A549 treated with RU486 at 1 μM for 4 hours (cell line): ENCODE results near the gene MRPL3. TPM values are rescaled to one million over a fixed set of nuclear protein-coding genes. Genes with fewer than 3 reads are reported as not detected.

Experiments used
- total RNA-seq: library from RNA; stranded (reverse); fragments of 200-300 nt; extraction: Qiagen RNA extraction; gene quantifications from 5 replicates; pipeline ENCODE4 v1.2.3, GENCODE V29; 2022; ENCODE audit warnings: low read depth

The MRPL3 gene
- 82.9 to 109 TPM (median 94.0 TPM) in 5 replicates for total RNA-seq

DNA sequence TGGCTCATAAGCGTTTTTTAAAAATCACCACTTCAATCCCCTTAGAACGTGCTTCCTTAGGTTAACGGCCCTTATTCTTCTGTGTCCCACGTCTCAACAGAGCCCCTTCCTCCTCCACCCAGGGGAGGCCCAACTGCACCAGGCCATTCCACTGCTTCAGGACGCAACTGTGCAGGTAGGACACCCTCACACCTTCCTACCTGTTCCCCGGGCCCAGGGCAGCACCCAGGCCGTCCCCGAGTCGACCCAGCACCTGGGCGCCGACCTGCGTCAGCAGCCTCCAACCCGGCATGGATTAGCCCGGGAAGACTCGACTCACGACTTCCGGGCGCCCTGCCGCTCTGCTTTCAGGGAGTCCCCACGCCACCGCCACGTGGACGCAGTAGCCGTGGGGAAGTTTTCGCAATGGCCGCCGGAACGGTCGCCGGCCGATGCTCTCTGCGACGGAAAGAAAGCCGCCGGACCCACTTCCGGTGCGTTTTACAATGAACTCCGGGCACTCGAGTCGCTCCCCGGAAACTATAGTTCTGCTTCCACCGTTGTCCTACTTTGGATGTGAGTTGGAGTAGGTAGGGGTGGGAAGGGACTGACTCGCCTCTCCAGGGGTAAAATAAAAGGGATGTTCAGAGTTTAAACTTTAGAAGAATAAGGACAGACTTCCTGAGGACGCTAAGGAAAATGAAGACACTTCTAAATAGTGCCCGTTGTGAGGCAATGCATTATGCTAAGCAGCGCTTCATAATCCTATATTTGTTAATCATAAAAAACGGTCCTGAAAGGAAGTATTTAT lies at the start of gene MRPL3:
TSS of gene MRPL3 (minus strand) at position 442 of the 790 bp plus-strand sequence. CDS start at position 292, 150 bp downstream.

Other genes starting within 250 kb of the MRPL3 start
- gene NUDT16, start 121.2 kb downstream of the MRPL3 start, total RNA-seq = 5.2 to 6.5 TPM (median 6.0 TPM) in 5 replicates